ENCODE results near the gene TFDP2.

The TFDP2 gene

GRCh38 chr3:141898908-141899307, 250.4 kb downstream of the TFDP2 start:
- no peak overlapping the region for H3K4me3 ChIP-seq (replicated peaks; ENCODE audit: insufficient read depth, low read length)
- DNase-seq (ENCODE audit: low read depth in 1 of 2, low spot score in 1 of 2) = no peak
- H3K27me3 ChIP-seq (ENCODE audit: insufficient read depth, poor library complexity, severe bottlenecking) = no peaks in the 10 kb centered on the region
- TF ChIP-seq GABPA (IDR thresholded peaks at IDR 0.05; ENCODE audit: low read depth) (no peak), POLR2AphosphoS5 (IDR thresholded peaks at IDR 0.05; ENCODE audit: low read depth) (no peak), REST (IDR thresholded peaks at IDR 0.05; ENCODE audit: insufficient replicate concordance, low read depth) (no peak), SPI1 (IDR thresholded peaks at IDR 0.05; ENCODE audit: borderline replicate concordance, low read depth) (no peak), CTCF (IDR thresholded peaks at IDR 0.05; ENCODE audit: insufficient read depth, low read length) (no peak)
- no peak overlapping the region for H3K27ac ChIP-seq (replicated peaks)

- TF ChIP-seq CTCF (IDR thresholded peaks at IDR 0.05; ENCODE audit: insufficient read depth, low read length) (no peak), SPI1 (IDR thresholded peaks at IDR 0.05; ENCODE audit: borderline replicate concordance, low read depth) (no peak), REST (IDR thresholded peaks at IDR 0.05; ENCODE audit: insufficient replicate concordance, low read depth) (no peak), GABPA (IDR thresholded peaks at IDR 0.05; ENCODE audit: low read depth) (no peak), POLR2AphosphoS5 (IDR thresholded peaks at IDR 0.05; ENCODE audit: low read depth) (no peak)
- Histone ChIP-seq H3K4me3 (replicated peaks; ENCODE audit: insufficient read depth, low read length) (no peak overlapping the region), H3K27ac (replicated peaks) (no peak overlapping the region), H3K27me3 (ENCODE audit: insufficient read depth, poor library complexity, severe bottlenecking) (no peaks in the 10 kb centered on the region)
- DNase-seq (ENCODE audit: low read depth in 1 of 2, low spot score in 1 of 2) = no peak
Measured at GRCh38 chr3:141895731-141896130, 253.6 kb downstream of the TFDP2 start.

- no peak for TF ChIP-seq POLR2AphosphoS5 (IDR thresholded peaks at IDR 0.05; ENCODE audit: low read depth)
- H3K27ac ChIP-seq (replicated peaks) = no peak overlapping the region
Measured at GRCh38 chr3:141894524-141895176, 254.7 kb downstream of the TFDP2 start.

More at GRCh38 chr3:141894524-141895176, 254.7 kb downstream of the TFDP2 start:
- peak in 1 of 2 experiments; percentile 43 for DNase-seq (ENCODE audit: low read depth in 1 of 2, low spot score in 1 of 2)
- Histone ChIP-seq H3K4me3 (replicated peaks; ENCODE audit: insufficient read depth, low read length) (no peak overlapping the region), H3K27me3 (ENCODE audit: insufficient read depth, poor library complexity, severe bottlenecking) (no peaks in the 10 kb centered on the region)
